ELF-1 (cell line): Measurements from ENCODE around the gene RFX2.
"Not testable (repeated sequence)": the region's sequence is repeated elsewhere in the genome, so short reads cannot be mapped to it uniquely, and the experiment has no call there.

Source experiments
- DNase-seq: peaks from one replicate; pipeline ENCODE4 v3.0.0-alpha.2; 2016; ENCODE audit warnings: low read depth, low spot score

RFX2 gene

DNA sequence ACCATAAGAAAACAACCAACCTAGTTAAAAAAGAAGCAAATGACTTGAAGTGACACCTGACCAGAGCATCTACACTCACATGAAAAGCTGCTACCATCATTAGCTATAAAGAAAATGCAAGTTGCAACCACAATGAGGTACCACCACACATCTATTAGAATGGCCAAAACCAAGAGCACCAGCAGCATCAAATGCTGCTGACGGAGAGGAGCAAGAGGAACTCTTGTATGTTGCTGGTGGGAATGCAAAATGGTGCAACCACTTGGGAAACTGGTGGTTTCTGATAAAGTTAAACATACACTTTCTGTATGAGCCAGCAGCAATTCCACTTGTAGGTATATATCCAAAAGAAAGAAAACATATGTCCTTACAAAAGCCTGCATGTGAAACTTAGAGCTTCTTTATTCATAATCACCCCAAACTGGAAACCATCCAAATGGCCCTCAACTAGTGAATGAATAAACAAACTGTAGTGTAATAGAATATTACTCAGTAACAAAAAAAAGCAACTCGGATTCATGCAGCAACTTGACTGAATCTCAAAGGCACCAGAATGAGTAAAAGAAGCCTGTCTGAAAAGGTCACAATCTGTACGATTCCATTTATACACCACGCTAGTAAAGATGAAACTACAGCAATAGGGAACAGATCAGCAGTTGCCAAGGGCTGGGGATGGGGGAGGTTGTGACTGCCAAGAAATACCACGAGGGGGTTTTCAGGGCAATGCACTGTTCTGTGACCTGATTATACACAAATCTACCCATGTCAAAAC, 71.5 kb downstream of the RFX2 start:
- DNase-seq = no peak

DNA sequence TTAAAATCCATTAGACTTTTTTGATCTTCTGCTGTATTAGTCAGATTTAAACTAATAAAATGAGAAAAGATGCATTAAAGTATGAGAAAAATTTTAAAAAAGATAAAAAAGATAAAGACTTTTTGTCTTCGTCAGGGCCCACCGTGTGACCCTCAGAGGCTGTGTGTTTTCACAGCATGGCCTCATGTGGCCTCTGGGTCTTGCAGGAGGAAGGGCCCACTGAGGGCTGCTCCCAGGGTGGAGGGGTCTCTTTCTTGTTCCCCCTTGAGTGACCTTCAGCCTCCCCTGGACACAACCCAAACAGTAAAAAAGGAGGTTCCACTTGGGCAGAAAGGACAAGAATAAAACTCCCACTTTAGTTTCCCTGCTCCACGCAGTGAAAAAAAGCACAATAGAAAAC, 75.3 kb downstream of the RFX2 start:
- DNase-seq = no peak

DNA sequence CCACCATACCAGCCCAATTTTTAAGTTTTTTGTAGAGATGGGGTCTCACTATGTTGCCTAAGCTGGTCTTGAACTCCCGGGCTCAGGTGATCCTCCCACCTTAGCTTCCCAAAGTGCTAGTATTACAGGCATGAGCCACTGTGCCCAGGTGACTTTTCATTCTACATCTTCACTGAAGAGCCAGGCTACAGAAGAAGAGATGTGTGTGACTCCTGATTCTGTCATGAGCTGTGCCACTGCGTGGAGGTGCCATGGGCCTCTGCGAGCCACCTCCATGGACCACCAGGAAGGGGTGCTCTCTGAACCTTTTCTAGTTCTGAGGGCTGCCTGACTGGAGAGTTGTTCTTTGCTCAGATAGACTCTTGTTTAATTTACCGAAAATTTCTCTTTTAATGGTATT, 75.8 kb downstream of the RFX2 start:
- no peak for DNase-seq

DNA sequence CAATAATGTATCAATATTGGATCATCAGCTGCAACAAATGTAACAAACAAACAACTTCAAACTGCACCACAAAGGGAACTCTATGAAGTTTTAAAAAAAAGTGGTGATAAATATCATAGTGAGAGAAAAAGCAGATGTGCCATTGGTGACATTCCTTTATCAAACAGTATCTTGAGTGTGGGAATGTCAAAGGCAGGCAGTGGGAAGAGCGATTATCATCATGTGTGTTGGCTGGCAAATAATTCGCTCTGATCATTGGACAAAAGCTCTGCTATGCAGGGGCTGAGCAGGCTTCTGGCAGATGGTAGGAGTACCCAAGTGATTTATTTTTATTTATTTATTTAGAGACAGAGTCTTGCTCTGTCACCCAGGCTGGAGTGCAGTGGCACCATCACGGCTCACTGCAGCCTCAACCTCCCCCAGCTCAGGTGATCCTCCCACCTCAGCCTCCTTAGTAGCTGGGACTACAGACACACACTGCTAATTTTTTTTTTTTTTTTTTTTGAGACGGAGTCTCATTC, 76.5 kb downstream of the RFX2 start:
- DNase-seq = no peak

DNA sequence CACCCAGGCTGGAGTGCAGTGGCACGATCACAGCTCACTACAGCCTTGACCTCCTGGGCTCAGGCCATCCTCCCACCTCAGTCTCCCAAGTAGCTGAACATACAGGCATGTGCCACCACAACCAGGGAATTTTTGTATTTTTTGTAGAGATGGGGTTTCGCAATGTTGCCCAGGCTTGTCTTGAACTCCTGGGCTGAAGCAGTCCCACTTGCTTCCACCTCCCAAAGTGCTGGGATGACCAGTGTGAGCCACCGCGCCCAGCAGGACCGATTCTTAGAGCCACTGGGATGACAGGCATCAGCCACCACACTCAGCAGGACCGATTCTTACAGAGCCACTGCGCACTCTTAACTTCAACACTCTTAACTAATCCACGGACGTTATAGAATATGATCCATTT, 77.5 kb downstream of the RFX2 start:
- DNase-seq = no peak

DNA sequence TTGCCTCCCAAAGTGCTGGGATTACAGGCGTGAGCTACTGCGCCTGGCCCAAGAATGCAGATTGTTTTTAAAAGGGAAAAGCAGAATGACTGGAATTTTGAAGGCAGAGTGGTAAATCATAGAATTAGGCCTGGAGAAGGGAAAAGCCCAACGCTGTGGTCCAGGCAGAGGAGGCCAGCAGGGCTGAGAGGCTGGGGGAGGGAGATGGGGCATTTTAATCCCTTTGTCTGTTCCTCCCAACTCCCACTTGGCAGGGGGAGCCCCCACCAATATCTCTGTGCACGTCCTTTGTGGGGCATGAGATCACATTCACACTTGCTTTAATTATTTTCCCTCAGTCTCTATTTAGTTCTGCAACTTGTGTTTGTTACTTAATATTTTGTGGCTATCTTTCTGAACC, 77.9 kb downstream of the RFX2 start:
- DNase-seq = no peak

DNA sequence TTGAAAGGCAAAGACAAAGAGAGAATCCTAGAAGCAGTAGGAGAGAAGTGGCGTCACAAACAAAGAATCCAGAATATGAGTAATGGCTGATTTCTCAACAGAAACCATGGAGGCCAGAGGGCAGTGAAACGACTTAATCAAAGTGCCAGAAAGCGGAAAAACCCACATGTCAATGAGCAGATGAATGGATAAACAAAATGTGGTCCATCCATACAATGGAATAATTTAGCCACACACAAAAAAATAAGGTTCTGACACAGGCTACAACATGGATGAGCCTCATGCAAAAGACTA, 80.1 kb downstream of the RFX2 start:
- DNase-seq = no peak

DNA sequence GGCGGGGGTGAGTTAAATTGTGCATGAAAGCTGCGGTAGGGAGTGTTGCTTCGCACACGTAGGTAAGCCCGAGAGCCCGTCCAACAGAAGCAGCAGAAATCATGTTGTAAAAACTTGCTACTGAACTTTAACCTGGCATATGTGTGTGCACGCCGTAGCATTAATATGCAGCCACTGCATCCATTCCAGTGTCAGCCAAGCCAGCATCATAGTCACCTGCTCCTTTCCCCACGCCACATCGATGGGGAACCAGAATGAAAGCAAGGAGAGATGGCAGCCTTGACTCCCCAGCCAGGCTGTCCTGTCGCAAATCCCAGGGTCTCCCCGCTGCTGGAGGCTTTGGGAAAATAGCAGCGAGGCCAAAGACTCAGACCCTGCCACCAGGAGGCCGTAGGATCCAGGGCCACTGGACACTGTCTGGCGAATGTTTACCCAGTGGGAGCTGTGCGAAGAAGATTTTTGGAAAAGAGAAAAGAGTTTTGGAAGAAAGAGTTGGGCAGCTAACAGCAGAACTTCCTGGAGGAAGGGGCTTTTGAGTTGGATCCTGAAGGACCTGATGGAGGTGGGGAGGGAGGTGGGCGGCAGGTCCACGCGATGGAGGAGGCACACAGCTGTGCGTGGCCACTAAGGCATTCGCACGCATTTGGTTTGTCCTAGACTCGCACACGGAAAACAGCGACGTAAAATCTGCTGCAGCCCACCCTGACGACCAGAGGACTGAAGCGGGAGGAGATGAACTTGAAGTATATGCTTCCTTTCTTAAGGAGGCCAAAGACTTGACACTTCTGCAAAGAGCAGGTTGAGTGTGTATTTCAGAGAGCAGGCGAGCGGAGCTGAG, 83.7 kb downstream of the RFX2 start:
- DNase-seq = no peak

DNA sequence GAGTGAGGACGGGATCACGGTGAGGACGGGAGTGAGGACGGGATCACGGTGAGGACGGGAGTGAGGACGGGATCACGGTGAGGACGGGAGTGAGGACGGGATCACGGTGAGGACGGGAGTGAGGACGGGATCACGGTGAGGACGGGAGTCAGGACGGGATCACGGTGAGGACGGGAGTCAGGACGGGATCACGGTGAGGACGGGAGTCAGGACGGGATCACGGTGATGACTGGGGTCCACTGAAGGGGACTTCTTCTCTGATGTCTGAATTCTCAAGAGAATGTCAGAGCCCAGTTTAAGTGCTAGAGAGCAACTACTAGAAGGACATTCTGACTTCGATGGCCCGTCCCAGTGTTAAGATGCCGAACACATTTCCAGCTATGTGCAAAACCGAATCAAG, 85.5 kb downstream of the RFX2 start:
- not testable (repeated sequence) for DNase-seq

DNA sequence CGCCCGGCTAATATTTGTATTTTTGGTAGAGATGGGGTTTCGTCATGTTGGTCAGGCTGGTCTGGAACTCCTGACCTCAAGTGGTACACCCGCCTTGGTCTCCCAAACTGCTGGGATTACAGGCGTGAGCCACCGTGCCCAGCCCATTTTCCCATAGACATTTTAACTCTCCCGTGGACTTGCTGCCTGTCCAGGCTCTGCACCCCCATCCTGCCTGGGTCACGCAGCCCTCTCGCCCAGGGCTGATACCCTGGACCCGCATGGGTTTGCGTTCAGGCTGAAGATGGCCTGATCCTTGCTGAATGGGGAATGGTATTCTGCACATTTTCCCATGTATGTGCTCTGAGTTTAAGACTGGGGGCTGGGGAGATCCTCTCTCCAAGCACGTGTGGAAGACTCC, 86.4 kb downstream of the RFX2 start:
- no peak for DNase-seq

DNA sequence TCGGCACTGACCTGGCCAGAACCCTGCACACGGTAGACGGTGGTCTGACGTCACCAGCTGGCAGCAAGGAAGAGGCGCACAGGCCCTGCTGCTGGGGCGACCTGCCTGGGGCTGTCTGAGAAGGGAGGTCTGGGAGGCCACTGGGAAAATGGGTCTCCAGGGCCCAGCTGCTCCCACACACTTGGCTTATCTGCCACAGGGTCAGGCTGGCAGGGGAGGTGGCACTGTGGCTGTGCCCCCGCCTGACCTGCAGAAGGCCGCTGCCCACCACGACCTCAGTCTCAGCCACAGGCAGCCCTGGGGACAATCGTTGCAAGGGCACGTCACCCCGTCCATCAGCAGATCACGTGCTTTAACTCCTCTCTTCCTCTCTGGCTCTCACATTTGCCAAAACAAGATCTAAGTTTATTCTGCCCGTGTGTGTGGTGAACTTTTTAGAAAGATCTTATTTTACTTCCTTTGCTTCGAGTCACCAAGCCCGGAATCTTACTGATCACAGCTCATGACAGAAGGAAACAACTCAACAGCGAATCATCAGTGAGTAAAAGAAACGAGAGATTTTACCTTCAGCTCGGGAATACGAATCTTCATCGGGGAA, 87.1 kb downstream of the RFX2 start:
- no peak for DNase-seq

DNA sequence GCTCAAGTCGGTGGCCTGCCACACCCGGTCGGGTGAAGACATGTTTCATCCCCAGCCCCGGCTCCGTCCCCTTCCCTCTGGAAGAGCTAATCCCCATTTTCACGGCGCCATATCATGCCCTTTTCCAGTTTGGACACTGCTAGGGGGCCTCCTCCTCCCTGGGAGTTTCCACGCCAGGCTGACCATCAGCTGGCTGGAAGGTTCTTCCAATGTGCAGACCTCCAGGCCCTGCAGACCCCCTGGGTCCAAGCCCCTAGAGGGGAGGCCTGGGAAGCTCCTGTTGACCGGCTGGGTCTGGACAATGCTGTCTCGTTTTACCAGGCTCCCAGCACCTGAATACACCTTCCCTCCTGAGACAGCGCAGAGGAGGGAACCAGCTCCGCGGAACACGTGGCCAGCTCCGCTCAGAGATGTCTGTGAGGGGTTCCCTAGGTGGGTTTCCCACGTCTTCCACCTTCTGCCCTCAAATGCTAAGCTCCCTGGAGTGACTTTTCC, 87.7 kb downstream of the RFX2 start:
- DNase-seq = no peak

DNA sequence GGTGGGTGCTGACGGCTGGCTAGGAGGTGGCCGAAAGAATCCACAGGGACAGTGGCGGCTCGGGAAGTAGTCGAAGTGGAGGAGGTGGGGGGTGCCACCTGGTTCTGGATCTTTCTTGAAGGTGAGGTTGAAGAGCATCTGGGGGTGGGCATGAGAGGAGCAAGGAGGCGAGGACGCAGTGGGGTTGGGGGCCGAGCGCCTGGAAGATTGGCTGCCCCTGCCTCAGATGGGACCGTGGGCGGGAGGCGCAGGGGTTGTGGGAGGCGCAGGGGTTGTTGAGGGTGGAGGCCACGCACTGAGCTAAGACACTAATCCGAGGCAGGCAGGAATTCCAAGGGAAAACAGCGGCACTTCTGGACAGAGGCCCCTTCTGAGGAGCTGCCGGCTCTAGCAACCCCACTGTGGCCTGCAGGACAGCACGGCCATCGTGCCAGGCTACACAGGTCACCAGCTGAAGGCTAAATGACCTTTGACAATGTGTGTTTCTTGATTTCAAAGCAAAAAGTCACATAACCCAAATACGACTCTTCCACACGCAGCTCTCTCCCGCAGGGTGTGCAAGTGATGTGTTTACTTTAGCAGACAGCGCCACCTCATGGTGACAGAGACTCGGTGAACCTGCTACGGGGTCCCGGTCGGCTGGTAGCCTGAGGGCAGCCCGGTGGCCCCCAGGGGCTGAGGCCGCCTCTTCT, 88.3 kb downstream of the RFX2 start:
- DNase-seq = peak; percentile 84

DNA sequence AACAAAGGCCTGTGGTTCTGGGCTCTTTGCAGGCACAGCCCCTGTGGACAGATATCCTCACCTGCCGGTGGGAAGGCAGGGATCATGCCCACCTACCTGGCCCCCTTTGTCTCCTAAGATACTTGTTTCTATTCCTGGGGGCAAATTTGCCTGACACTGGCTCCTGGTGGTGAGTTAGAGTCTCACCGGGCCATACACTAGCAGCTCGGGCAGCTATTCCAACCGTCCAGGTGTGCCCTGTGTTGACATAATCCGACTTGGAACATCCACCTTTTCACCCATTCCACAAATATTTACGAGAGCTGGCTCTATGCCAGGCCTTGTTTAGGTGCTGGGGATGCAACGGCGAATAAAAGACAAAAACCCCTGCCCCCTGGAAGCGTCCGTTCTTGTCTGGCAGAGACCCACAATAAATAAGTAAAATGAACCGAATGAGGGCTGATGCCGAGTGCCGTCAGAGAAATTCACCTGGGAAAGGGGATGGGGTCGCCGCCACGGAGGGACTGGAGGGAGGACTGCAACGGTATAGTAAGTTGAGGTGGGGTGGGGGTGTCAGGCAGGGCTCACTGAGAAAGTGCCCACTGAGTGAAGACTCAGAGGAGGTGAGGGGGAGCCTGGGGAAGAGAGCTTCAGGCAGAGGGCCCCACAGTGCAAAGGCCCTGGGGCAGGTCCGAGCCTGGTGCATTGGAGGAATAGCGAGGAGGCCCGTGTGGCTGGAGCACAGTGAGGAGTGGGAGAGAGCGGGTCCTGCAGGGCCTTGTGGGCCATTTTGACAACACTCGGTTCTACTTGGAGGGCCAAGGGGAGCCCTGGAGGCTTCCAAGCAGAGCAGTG, 89.1 kb downstream of the RFX2 start:
- DNase-seq = no peak

DNA sequence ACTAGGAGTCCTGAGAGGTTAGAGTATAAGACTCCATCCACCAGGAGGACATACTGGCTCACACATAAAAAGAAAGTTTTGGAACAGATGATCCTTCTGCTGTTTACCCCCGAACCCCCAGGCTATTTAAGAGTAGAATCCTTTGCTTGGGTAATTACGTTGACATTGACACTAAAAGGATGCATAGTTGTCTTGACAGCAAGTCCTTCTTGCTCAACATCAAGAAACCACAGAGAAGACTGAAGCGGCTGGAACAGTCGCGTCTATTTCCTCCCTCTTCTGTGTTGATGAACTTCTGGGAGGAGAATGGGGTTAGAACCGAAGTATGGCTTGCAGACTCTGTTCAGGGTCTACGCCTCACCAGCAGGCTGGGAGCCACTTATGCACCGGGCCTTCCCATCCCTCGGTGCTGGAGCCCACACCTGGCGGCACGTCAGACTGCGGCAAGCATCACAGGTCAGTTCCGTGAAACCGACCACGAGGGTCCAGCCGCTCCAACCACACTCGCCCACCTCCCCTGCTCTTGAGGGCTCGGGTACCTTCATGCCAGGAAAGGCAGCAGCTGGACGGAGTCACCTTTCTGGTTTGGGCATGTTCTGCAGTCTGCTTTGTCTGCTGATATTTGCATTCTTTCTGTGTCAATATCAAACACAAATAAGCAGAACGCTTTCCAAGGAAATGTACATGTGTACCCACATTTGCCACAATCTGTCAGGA, 90.0 kb downstream of the RFX2 start:
- no peak for DNase-seq

DNA sequence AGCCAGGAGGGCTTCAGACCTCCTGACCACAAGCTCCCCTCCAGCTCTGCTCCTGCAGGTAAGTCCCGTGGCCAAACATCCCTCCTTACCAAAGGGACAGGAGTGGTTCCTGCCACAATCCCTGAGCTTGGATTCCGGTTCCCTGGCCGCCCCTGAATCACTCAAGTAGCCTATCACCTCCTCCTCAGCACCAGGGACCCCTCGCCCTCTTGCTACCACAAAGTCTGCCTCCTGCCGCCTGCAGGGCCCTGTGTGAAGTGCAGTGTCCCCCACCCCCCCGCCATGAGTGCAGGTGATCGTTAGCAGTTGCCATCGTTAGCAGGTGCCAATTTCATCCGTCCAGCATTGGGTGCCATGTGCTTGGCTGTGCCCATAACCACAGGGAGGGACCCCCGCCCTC, 91.5 kb downstream of the RFX2 start:
- DNase-seq = peak; percentile 43

DNA sequence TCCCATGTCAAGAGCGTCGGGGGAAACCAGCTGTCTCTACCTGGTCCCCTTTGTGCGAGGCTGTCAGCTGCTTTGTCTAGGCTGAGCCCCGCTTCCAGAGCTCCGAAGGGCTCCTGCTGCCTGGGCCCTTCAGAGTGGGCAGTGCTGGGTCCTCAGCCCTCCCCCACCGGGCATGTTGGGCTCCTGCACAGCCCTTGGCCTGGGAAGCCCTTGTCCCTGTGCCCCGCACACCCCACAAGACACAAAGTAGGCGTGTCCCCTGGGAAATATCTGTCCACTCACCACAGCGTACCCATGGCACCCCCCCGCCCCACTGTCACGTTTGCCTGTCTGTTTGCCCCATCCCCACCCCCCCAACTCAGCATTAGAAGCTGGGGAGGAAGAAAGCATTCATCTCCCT, 92.7 kb downstream of the RFX2 start:
- no peak for DNase-seq

DNA sequence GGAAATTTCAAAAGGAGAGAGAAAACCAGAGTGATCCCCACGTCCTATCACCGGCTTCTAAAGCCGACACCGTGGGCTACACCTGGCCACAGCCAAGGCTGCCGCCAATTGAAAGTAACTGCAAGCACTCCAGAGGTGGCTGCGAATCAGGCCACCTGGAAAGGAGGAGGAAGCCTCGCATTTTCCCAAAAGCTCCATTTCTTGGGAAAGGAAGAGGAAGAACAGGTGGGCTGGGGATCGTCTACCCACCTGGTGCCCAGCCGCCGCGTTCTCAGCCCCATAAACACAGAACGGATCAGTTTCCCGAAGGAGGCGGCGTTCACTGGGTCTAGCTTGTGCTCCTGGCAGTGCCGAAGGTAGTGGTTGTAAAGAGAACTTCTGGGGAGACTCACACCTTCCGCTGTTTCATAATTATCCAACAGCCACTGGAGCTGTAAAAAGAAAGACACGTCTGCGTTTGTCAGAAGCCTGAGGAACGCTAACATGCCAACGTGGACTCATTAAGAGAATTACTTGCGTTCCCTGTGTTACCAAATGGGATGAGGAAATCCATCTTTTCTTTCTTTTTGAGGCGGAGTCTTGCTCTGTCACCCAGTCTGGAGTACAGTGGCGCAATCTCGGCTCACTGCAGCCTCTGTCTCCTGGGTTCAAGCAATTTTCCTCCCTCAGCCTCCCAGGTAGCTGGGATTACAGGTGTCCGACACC, 94.3 kb downstream of the RFX2 start:
- no peak for DNase-seq

DNA sequence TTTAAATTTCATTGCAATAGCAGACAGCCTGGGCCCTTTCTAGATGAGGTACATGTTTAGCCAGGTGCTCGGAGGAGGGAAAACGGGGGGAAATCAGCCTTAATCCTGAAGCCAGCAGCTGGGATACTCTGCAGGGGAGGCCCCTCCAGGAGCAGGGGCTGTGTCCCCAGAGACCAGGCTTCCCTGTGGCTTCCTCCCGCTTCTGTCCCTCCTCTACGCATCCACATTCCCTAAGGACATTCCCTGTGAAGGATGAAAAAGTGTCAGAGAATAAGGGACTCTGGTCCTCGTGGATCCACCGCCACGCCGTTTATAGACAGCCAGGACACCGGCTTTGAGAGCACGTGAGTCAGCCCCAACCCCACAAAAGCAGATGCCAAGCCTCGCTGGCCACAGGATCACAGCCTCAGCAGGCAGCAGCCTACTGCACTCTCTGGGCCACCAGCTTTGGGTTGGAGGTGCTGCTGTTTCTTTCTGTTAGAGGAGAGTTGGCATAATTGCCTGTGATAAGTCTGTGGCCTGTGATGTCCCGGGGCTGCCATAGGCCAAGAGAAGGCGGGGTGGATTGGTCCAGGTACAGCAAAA, 95.7 kb downstream of the RFX2 start:
- DNase-seq = no peak
